Lung (tissue), 12 donors: ENCODE measurements around the gene SUPT3H. TPM values are rescaled to one million over a fixed set of nuclear protein-coding genes. Genes with fewer than 3 reads are reported as not detected.
A peak's percentile ranks its signal among the peaks of the same experiment; 100 is the strongest.

ENCODE experiments used
- ATAC-seq: fragments of 200-7000 bp; cut with Tn5 transposase; one replicate; pipeline ENCODE4 v1.9.1; 2020; ENCODE audit warnings: moderate number of reproducible peaks; ENCODE audit not compliant: insufficient read depth, low FRiP score
- DNase-seq, 3 donors: peaks; one replicate each; pipeline ENCODE4 v3.0.0-alpha.2; 2013 to 2017
- H3K27ac ChIP-seq, 2 donors: one replicate each; pipeline ENCODE4 v1.5.1; 2013; ENCODE audit warnings: mild to moderate bottlenecking in 2 of 2, moderate library complexity in 2 of 2, control low read depth in 1 of 2, inconsistent platforms in 1 of 2, low read depth in 1 of 2, low read length in 1 of 2
- H3K27me3 ChIP-seq, 3 donors: one replicate each; pipeline ENCODE4 v1.5.1; 2013; ENCODE audit warnings: low read length in 2 of 3; ENCODE audit not compliant: control insufficient read depth in 3 of 3, insufficient read depth in 3 of 3
- H3K36me3 ChIP-seq, 4 donors: one replicate each; pipeline ENCODE4 v1.5.1; 2013; ENCODE audit warnings: low read length in 4 of 4, mild to moderate bottlenecking in 1 of 4, moderate library complexity in 1 of 4; ENCODE audit not compliant: control insufficient read depth in 4 of 4, insufficient read depth in 4 of 4
- H3K4me1 ChIP-seq, 5 donors: one replicate each; pipeline ENCODE4 v1.5.1; 2013; ENCODE audit warnings: low read length in 5 of 5, mild to moderate bottlenecking in 2 of 5, moderate library complexity in 1 of 5; ENCODE audit not compliant: control insufficient read depth in 5 of 5, insufficient read depth in 5 of 5
- H3K4me3 ChIP-seq: one replicate; pipeline ENCODE4 v1.5.1; 2013; ENCODE audit warnings: mild to moderate bottlenecking, control low read depth, moderate library complexity
- H3K9ac ChIP-seq, 2 donors: one replicate each; pipeline ENCODE4 v1.5.1; 2013; ENCODE audit warnings: low read length in 2 of 2, control low read depth in 1 of 2; ENCODE audit not compliant: insufficient read depth in 1 of 2
- H3K9me3 ChIP-seq, 4 donors: one replicate each; pipeline ENCODE4 v1.5.1; 2013; ENCODE audit warnings: low read length in 3 of 4, mild to moderate bottlenecking in 1 of 4, moderate library complexity in 1 of 4; ENCODE audit not compliant: control insufficient read depth in 4 of 4, insufficient read depth in 3 of 4
- WGBS, 2 donors: extraction: QIAGEN DNeasy Blood & Tissue Kit; methylation state at CpG; one replicate each; pipeline ENCODE4 v1.1.7; 2013; 5-methylcytosine and 5-hydroxymethylcytosine counted together
- polyA plus RNA-seq, 2 donors: library from polyadenylated mRNA; stranded (reverse); fragments of 200-250 nt; gene quantifications; one replicate each; pipeline ENCODE4 v1.2.1, GENCODE V29; 2013
- total RNA-seq, 2 donors: library from RNA; depleted of rRNA in 1 of 2; stranded (reverse); fragments of >200 nt in 1 of 2; gene quantifications; one replicate each; pipeline ENCODE4 v1.2.1, GENCODE V29; 2014 to 2021
- TF ChIP-seq, protein P1 (sequence below): IDR thresholded peaks from 2 replicates; pipeline ENCODE4 v1.5.1; 2012; ENCODE audit warnings: mild to moderate bottlenecking; ENCODE audit errors: control extremely low read depth, extremely low read depth
- donor health status: control.
- donor health status: control.
- donor health status: Bipolar disorder and iron deficiency.
- donor health status: healthy.
- donor health status: DM: yes; HTN: yes; CAD: no.

The SUPT3H gene
- total and polyA plus RNA-seq, 4 donors = 5.2 to 17.4 (median 8.2) TPM

GRCh38 chr6:44974511-44974910 lies 403.2 kb downstream of the SUPT3H start:
- DNase-seq = no peak
- Histone ChIP-seq H3K4me1 (peaks cover 0 to 2% (median 0%) of the 10 kb centered on the region in 5 donors), H3K27ac (peak overlapping the region in 1 of 2 donors; percentile 33), H3K9ac (no peak overlapping the region), H3K36me3 (no peaks in the 10 kb centered on the region), H3K4me3 (no peak overlapping the region), H3K9me3 (peaks cover 0 to 4% (median 0%) of the 10 kb centered on the region in 4 donors), H3K27me3 (no peaks in the 10 kb centered on the region)
- TF ChIP-seq, protein P1, sequence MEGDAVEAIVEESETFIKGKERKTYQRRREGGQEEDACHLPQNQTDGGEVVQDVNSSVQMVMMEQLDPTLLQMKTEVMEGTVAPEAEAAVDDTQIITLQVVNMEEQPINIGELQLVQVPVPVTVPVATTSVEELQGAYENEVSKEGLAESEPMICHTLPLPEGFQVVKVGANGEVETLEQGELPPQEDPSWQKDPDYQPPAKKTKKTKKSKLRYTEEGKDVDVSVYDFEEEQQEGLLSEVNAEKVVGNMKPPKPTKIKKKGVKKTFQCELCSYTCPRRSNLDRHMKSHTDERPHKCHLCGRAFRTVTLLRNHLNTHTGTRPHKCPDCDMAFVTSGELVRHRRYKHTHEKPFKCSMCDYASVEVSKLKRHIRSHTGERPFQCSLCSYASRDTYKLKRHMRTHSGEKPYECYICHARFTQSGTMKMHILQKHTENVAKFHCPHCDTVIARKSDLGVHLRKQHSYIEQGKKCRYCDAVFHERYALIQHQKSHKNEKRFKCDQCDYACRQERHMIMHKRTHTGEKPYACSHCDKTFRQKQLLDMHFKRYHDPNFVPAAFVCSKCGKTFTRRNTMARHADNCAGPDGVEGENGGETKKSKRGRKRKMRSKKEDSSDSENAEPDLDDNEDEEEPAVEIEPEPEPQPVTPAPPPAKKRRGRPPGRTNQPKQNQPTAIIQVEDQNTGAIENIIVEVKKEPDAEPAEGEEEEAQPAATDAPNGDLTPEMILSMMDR = no peak
- no peak for ATAC-seq
- 38 to 39% methylated on average over 2 of the region's 2 CpGs for WGBS, 2 donors

- H3K27me3 ChIP-seq = no peaks in the 10 kb centered on the region
- peaks cover 0 to 4% (median 0%) of the 10 kb centered on the region in 4 donors for H3K9me3 ChIP-seq
- no peaks in the 10 kb centered on the region for H3K36me3 ChIP-seq
- H3K9ac ChIP-seq = no peak overlapping the region
- WGBS, 2 donors = 96 to 99% methylated on average over 3 of the region's 3 CpGs
- DNase-seq = no peak
- TF ChIP-seq, protein P1 = no peak
- H3K4me3 ChIP-seq = no peak overlapping the region
- no peak for ATAC-seq
- no peak overlapping the region for H3K27ac ChIP-seq
- peaks cover 0 to 5% (median 3%) of the 10 kb centered on the region in 5 donors for H3K4me1 ChIP-seq
Observed at GRCh38 chr6:44972709-44973108, 405.0 kb downstream of the SUPT3H start.

GRCh38 chr6:44969446-44970185 lies 408.1 kb downstream of the SUPT3H start:
- ATAC-seq = no peak
- Histone ChIP-seq H3K9me3 (peaks cover 0 to 4% (median 0%) of the 10 kb centered on the region in 4 donors), H3K4me3 (no peak overlapping the region), H3K27ac (no peak overlapping the region), H3K36me3 (no peaks in the 10 kb centered on the region), H3K4me1 (peaks cover 0 to 5% (median 3%) of the 10 kb centered on the region in 5 donors), H3K9ac (no peak overlapping the region), H3K27me3 (no peaks in the 10 kb centered on the region)
- TF ChIP-seq, protein P1 = no peak
- WGBS, 2 donors = 80 to 88% methylated on average over 4 of the region's 4 CpGs
- no peak for DNase-seq
